Lung (tissue), 12 donors: ENCODE results near the gene ELMOD1. TPM values are rescaled to one million over a fixed set of nuclear protein-coding genes. Genes with fewer than 3 reads are reported as not detected.

Experiments used
- ATAC-seq: fragments of 200-7000 bp; cut with Tn5 transposase; one replicate; pipeline ENCODE4 v1.9.1; 2020; ENCODE audit warnings: moderate number of reproducible peaks; ENCODE audit not compliant: insufficient read depth, low FRiP score
- DNase-seq, 3 donors: peaks; one replicate each; pipeline ENCODE4 v3.0.0-alpha.2; 2013 to 2017
- H3K27ac ChIP-seq, 2 donors: one replicate each; pipeline ENCODE4 v1.5.1; 2013; ENCODE audit warnings: mild to moderate bottlenecking in 2 of 2, moderate library complexity in 2 of 2, control low read depth in 1 of 2, inconsistent platforms in 1 of 2, low read depth in 1 of 2, low read length in 1 of 2
- H3K27me3 ChIP-seq, 3 donors: one replicate each; pipeline ENCODE4 v1.5.1; 2013; ENCODE audit warnings: low read length in 2 of 3; ENCODE audit not compliant: control insufficient read depth in 3 of 3, insufficient read depth in 3 of 3
- H3K36me3 ChIP-seq, 4 donors: one replicate each; pipeline ENCODE4 v1.5.1; 2013; ENCODE audit warnings: low read length in 4 of 4, mild to moderate bottlenecking in 1 of 4, moderate library complexity in 1 of 4; ENCODE audit not compliant: control insufficient read depth in 4 of 4, insufficient read depth in 4 of 4
- H3K4me1 ChIP-seq, 5 donors: one replicate each; pipeline ENCODE4 v1.5.1; 2013; ENCODE audit warnings: low read length in 5 of 5, mild to moderate bottlenecking in 2 of 5, moderate library complexity in 1 of 5; ENCODE audit not compliant: control insufficient read depth in 5 of 5, insufficient read depth in 5 of 5
- H3K4me3 ChIP-seq: one replicate; pipeline ENCODE4 v1.5.1; 2013; ENCODE audit warnings: mild to moderate bottlenecking, control low read depth, moderate library complexity
- H3K9ac ChIP-seq, 2 donors: one replicate each; pipeline ENCODE4 v1.5.1; 2013; ENCODE audit warnings: low read length in 2 of 2, control low read depth in 1 of 2; ENCODE audit not compliant: insufficient read depth in 1 of 2
- H3K9me3 ChIP-seq, 4 donors: one replicate each; pipeline ENCODE4 v1.5.1; 2013; ENCODE audit warnings: low read length in 3 of 4, mild to moderate bottlenecking in 1 of 4, moderate library complexity in 1 of 4; ENCODE audit not compliant: control insufficient read depth in 4 of 4, insufficient read depth in 3 of 4
- CTCF ChIP-seq: IDR thresholded peaks from 2 replicates; pipeline ENCODE4 v1.5.1; 2012; ENCODE audit warnings: mild to moderate bottlenecking; ENCODE audit errors: control extremely low read depth, extremely low read depth
- WGBS, 2 donors: extraction: QIAGEN DNeasy Blood & Tissue Kit; methylation state at CpG; one replicate each; pipeline ENCODE4 v1.1.7; 2013; 5-methylcytosine and 5-hydroxymethylcytosine counted together
- polyA plus RNA-seq, 2 donors: library from polyadenylated mRNA; stranded (reverse); fragments of 200-250 nt; gene quantifications; one replicate each; pipeline ENCODE4 v1.2.1, GENCODE V29; 2013
- total RNA-seq, 2 donors: library from RNA; depleted of rRNA in 1 of 2; stranded (reverse); fragments of >200 nt in 1 of 2; gene quantifications; one replicate each; pipeline ENCODE4 v1.2.1, GENCODE V29; 2014 to 2021
- donor health status: control.
- donor health status: control.
- donor health status: Bipolar disorder and iron deficiency.
- donor health status: healthy.
- donor health status: DM: yes; HTN: yes; CAD: no.

Gene ELMOD1
- total and polyA plus RNA-seq, 4 donors: 0.19 to 1.9 (median 0.82) TPM

DNA sequence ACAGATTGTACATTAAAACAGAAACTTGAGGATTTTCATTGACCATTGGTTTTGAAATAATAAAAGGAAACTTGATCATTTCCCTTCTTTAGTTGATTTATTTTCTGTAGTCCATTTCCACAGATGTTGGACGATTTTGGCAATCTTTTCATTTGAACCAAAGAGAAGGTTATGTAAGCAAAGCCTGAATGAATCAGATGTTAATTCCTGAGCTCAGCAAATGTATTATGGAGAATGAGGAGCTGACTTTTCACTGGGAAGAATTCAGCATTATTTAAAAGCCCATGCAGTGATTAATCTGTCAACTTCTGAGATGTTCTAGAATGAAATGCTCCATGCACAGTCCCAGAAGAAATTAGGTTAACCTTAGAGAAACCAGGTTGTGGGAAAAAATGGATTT, 29.0 kb downstream of the ELMOD1 start:
- Histone ChIP-seq H3K36me3 (no peaks in the 10 kb centered on the region), H3K4me3 (no peak overlapping the region), H3K9ac (no peak overlapping the region), H3K27me3 (no peaks in the 10 kb centered on the region), H3K27ac (no peak overlapping the region), H3K4me1 (no peaks in the 10 kb centered on the region), H3K9me3 (no peaks in the 10 kb centered on the region)
- WGBS, 2 donors: 32 to 38% methylated on average over 1 of the region's 1 CpG
- peak in 2 of 3 donors; percentile 17 to 27 for DNase-seq
- TF ChIP-seq CTCF: no peak
- ATAC-seq: no peak

DNA sequence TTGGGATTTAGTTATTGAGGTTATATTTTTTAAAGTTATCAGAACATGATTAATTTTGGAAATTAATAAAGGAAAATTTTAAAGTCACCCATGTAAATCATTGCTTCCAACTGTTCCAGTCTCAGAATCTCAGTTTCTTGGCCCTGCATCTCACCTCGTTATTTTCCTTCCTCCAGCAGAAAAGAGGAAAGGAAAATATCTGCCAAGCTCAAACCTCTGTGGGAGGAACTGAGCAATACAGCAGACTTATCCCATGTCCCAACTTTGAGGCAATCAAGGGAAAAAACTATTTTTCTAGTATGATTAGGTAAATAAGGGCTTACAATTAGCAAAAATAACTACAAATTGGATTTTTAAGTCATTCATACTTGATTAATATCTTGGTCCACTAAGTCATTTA, 30.1 kb downstream of the ELMOD1 start:
- no peak for ATAC-seq

DNA sequence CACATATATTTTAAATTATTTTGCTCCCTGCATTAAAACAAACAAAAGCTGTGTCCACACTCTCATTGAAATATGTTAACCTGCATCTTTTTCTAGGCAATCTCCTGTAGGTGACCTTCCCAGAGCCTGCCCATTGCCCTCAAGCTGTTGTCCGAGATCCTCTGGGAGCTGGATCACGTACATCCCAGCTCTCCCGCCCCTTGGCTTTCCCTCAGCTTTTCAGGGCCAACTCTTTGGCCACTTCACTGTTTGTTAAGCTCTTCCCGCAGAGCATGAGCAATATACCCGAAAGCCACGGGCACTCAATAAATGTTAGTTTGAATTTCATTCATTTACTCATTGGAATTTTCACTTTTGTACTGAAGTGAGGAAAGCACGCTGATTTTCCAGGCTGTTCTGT, 32.2 kb downstream of the ELMOD1 start:
- H3K27ac ChIP-seq: no peak overlapping the region
- ATAC-seq (peak; percentile 34), DNase-seq (no peak)
- no peak overlapping the region for H3K4me3 ChIP-seq
- WGBS, 2 donors: 70 to 83% methylated on average over 7 of the region's 7 CpGs
- H3K4me1 ChIP-seq: no peaks in the 10 kb centered on the region
- H3K9ac ChIP-seq: no peak overlapping the region
- H3K27me3 ChIP-seq: no peaks in the 10 kb centered on the region
- no peaks in the 10 kb centered on the region for H3K9me3 ChIP-seq
- no peaks in the 10 kb centered on the region for H3K36me3 ChIP-seq
- TF ChIP-seq CTCF: no peak

More for the DNA sequence above, 30.1 kb downstream of the ELMOD1 start:
- no peak for DNase-seq
- Histone ChIP-seq H3K36me3 (no peaks in the 10 kb centered on the region), H3K27ac (no peak overlapping the region), H3K9me3 (no peaks in the 10 kb centered on the region), H3K9ac (no peak overlapping the region), H3K4me1 (no peaks in the 10 kb centered on the region), H3K4me3 (no peak overlapping the region), H3K27me3 (no peaks in the 10 kb centered on the region)
- TF ChIP-seq CTCF: no peak
- WGBS, 2 donors: 43 to 60% methylated on average over 1 of the region's 1 CpG

DNA sequence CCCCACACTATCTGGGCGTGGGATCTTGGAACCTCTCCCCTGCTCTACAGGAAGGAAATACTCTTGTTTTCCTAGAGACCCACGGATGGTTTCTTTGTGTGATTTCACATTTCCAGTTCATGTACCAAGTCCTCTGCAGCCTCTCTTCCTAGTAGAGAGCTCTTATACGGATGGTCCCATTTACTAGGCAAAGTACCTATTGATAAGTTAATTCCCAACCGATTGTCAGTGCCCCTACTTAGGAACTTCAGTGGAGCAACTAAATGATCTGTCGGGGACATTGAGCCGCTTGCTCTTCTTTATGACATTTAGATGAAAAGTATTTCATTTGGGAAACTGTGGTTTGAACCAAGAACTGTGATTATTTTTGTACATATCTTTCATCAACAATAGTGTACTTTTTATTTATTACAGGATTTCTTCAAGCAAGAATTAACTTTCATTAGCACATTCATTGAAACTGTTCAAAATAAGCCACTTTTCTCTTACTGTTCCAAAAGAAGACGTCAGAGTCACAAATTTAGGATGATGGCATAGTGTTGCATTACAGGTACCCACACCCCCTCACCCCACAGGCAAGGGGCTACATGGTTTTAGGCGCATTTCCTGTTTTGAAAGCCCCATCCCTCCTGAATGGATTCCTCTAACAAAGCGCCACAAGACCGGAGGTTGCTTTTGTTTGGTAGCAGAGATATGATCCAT, 34.2 kb downstream of the ELMOD1 start:
- Histone ChIP-seq H3K27me3 (no peaks in the 10 kb centered on the region), H3K9me3 (no peaks in the 10 kb centered on the region), H3K27ac (no peak overlapping the region), H3K4me1 (no peaks in the 10 kb centered on the region), H3K36me3 (no peaks in the 10 kb centered on the region), H3K9ac (no peak overlapping the region), H3K4me3 (no peak overlapping the region)
- DNase-seq: no peak
- TF ChIP-seq CTCF: no peak
- no peak for ATAC-seq
- WGBS, 2 donors: 40 to 48% methylated on average over 10 of the region's 10 CpGs
